Caco-2 (cell line): Measurements from ENCODE around the gene UBE2B. TPM values are rescaled to one million over a fixed set of nuclear protein-coding genes. Genes with fewer than 3 reads are reported as not detected.

Experiments
- BruUV-seq: library from RNA; stranded (reverse); fragments of 400-500 nt; replicated peaks from 2 replicates; lab custom pipeline; 2021; lab: Mats Ljungman, UMichigan
- CTCF ChIA-PET: fragments of 300-600 bp; sonication (Branson Sonifier 250); formaldehyde crosslinking; loops from one replicate; lab custom pipeline; 2022; ENCODE audit warnings: antibody characterized with exemption; lab: Charles Lee
- POLR2A ChIA-PET: fragments of 300-600 bp; sonication (Branson Sonifier 250); formaldehyde crosslinking; loops from one replicate; lab custom pipeline; 2022; ENCODE audit warnings: antibody characterized with exemption; lab: Charles Lee
- DNase-seq, 2 experiments: peaks; one replicate each; pipeline versions ENCODE4 v3.0.0 to v3.0.0-alpha.2; 2020 to 2022
- H3K27me3 ChIP-seq: replicated peaks from 2 replicates; pipeline ENCODE4 v1.6.0; 2011; ENCODE audit warnings: low read length; ENCODE audit not compliant: control insufficient read depth, insufficient read depth
- H3K36me3 ChIP-seq: 2 replicates; pipeline ENCODE4 v1.5.1; 2011; ENCODE audit warnings: low read length; ENCODE audit not compliant: control insufficient read depth, insufficient read depth
- H3K4me1 ChIP-seq: fragments of 250-450 bp; sonication (Bioruptor Pico); 2 replicates; pipeline ENCODE4 v1.5.1; 2020; ENCODE audit warnings: mild to moderate bottlenecking
- H3K4me3 ChIP-seq: 2 replicates; pipeline ENCODE4 v1.5.1; 2011; ENCODE audit warnings: low read depth, mild to moderate bottlenecking, control low read depth, low read length
- H3K9me3 ChIP-seq: fragments of 250-450 bp; sonication (Bioruptor Pico); 2 replicates; pipeline ENCODE4 v1.5.1; 2020; ENCODE audit warnings: mild to moderate bottlenecking, moderate library complexity
- H3K27ac Mint-ChIP-seq: one replicate; pipeline ENCODE4 v1.8.0; 2022; ENCODE audit warnings: mixed read lengths; ENCODE audit not compliant: unreplicated experiment
- H3K27me3 Mint-ChIP-seq: one replicate; pipeline ENCODE4 v1.8.0; 2022; ENCODE audit warnings: mixed read lengths; ENCODE audit not compliant: insufficient read depth, unreplicated experiment
- H3K36me3 Mint-ChIP-seq: one replicate; pipeline ENCODE4 v1.8.0; 2022; ENCODE audit warnings: mild to moderate bottlenecking, mixed read lengths; ENCODE audit not compliant: insufficient read depth, unreplicated experiment
- H3K4me1 Mint-ChIP-seq: one replicate; pipeline ENCODE4 v1.8.0; 2022; ENCODE audit warnings: low read depth, mixed read lengths; ENCODE audit not compliant: unreplicated experiment
- H3K4me3 Mint-ChIP-seq: one replicate; pipeline ENCODE4 v1.8.0; 2022; ENCODE audit warnings: mild to moderate bottlenecking, moderate library complexity, mixed read lengths; ENCODE audit not compliant: unreplicated experiment
- H3K9me3 Mint-ChIP-seq: one replicate; pipeline ENCODE4 v1.8.0; 2022; ENCODE audit warnings: mixed read lengths; ENCODE audit not compliant: unreplicated experiment
- intact Hi-C: fragments of 100-400 bp; cut with micrococcal nuclease; formaldehyde crosslinking; loops from one replicate; pipeline ENCODE4 v1.10.0; 2022; ENCODE audit not compliant: unreplicated experiment
- total RNA-seq: library from RNA; stranded (reverse); gene quantifications from 2 replicates; pipeline ENCODE4 v1.2.3, GENCODE V29; 2022
- TF ChIP-seq, protein P1 (sequence below), 2 experiments: fragments of 200-600 bp in 1 of 2; IDR thresholded peaks; 1 replicate in 1 of 2; 2 replicates in 1 of 2; pipeline versions ENCODE4 v1.5.1 to v1.8.0; 2011 to 2022; ENCODE audit warnings: antibody characterized with exemption in 1 of 2, control low read depth in 1 of 2, inconsistent platforms in 1 of 2, low read depth in 1 of 2, low read length in 1 of 2, mild to moderate bottlenecking in 1 of 2, moderate library complexity in 1 of 2; ENCODE audit not compliant: insufficient read depth in 1 of 2, severe bottlenecking in 1 of 2, unreplicated experiment in 1 of 2

Gene UBE2B
- total RNA-seq, 1 experiment from 2014 or later, result 78.9 TPM

DNA sequence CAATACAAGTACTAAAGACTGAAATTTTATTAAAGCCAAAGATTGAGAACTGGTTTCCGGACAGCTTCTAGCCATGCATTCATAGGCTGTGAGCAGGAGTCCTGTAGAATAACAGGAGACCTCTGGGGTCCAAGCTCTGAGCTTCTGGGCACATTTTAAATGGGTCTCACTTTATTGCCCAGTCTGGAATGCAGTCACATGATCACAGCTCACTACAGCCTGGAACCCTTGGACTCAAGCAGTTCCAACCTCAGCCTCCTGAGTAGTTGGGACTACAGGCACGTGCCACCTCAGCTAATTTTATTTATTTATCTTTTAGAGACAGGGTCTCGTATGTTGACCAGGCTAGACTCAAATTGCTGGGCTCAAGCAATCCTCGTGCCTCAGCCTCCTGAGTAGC is 24.9 kb downstream of the UBE2B start:
- no peak overlapping the region for H3K4me3 Mint-ChIP-seq
- H3K36me3 Mint-ChIP-seq, result peaks cover 62% of the 10 kb centered on the region
- H3K4me1 Mint-ChIP-seq, result peaks cover 11% of the 10 kb centered on the region
- POLR2A ChIA-PET, result interaction anchor here (1.8 kb wide), 1 partner anchor 115 kb away, joined by 4 read pairs; no protein-coding TSS in a partner anchor
- CTCF ChIA-PET, result interaction anchor here (0.9 kb wide), 1 partner anchor 191 kb away, joined by 4 read pairs; no protein-coding TSS in a partner anchor
- BruUV-seq, result no TSS peak
- peak in 1 of 2 experiments; percentile 56 for DNase-seq
- no peaks in the 10 kb centered on the region for H3K9me3 ChIP-seq
- H3K27ac Mint-ChIP-seq, result no peak overlapping the region
- intact Hi-C loops, result loop anchor here (5.0 kb wide), 1 partner anchor 186 kb away; no protein-coding TSS in a partner anchor
- H3K4me3 ChIP-seq, result no peak overlapping the region
- TF ChIP-seq, protein P1, sequence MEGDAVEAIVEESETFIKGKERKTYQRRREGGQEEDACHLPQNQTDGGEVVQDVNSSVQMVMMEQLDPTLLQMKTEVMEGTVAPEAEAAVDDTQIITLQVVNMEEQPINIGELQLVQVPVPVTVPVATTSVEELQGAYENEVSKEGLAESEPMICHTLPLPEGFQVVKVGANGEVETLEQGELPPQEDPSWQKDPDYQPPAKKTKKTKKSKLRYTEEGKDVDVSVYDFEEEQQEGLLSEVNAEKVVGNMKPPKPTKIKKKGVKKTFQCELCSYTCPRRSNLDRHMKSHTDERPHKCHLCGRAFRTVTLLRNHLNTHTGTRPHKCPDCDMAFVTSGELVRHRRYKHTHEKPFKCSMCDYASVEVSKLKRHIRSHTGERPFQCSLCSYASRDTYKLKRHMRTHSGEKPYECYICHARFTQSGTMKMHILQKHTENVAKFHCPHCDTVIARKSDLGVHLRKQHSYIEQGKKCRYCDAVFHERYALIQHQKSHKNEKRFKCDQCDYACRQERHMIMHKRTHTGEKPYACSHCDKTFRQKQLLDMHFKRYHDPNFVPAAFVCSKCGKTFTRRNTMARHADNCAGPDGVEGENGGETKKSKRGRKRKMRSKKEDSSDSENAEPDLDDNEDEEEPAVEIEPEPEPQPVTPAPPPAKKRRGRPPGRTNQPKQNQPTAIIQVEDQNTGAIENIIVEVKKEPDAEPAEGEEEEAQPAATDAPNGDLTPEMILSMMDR (IDR thresholded peaks at IDR 0.05; ENCODE audit: insufficient read depth in 1 of 2, low read depth in 1 of 2, low read length in 1 of 2, severe bottlenecking in 1 of 2, unreplicated experiment in 1 of 2), result no peak
- no peaks in the 10 kb centered on the region for H3K27me3 ChIP-seq
- peaks cover 3% of the 10 kb centered on the region for H3K36me3 ChIP-seq
- H3K27me3 Mint-ChIP-seq, result no peaks in the 10 kb centered on the region
- peaks cover 12% of the 10 kb centered on the region for H3K4me1 ChIP-seq
- no peaks in the 10 kb centered on the region for H3K9me3 Mint-ChIP-seq

DNA sequence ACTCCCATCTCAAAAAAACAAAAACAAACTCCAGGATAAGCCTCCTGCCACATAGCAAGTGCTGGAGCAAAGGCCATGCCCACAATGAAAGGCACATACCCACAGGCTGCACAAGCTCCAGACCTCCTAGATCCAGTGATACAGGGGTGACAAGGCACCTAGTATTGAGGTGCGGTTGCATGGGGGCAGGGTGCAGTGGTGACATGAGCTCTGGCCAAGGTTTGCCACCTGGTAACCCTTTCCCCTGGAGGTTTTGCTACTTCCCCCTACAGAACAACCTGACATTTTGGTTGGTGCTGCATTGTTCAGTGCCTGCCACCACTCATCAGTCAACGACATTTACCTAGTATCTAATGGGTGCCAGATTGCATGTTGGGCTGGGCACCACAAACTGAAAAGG is 25.8 kb downstream of the UBE2B start:
- Mint-ChIP-seq H3K4me1 (peaks cover 11% of the 10 kb centered on the region), H3K27me3 (no peaks in the 10 kb centered on the region), H3K4me3 (no peak overlapping the region), H3K27ac (no peak overlapping the region), H3K9me3 (no peaks in the 10 kb centered on the region), H3K36me3 (peaks cover 62% of the 10 kb centered on the region)
- DNase-seq, result no peak
- Histone ChIP-seq H3K9me3 (no peaks in the 10 kb centered on the region), H3K36me3 (peaks cover 3% of the 10 kb centered on the region), H3K4me3 (no peak overlapping the region), H3K4me1 (peaks cover 12% of the 10 kb centered on the region), H3K27me3 (no peaks in the 10 kb centered on the region)
- POLR2A ChIA-PET, result no interaction called here
- TF ChIP-seq, protein P1 (IDR thresholded peaks at IDR 0.05; ENCODE audit: insufficient read depth in 1 of 2, low read depth in 1 of 2, low read length in 1 of 2, severe bottlenecking in 1 of 2, unreplicated experiment in 1 of 2), result no peak
- intact Hi-C loops, result loop anchor here (5.0 kb wide), 1 partner anchor 185 kb away; no protein-coding TSS in a partner anchor
- no TSS peak for BruUV-seq
- CTCF ChIA-PET, result no interaction called here

DNA sequence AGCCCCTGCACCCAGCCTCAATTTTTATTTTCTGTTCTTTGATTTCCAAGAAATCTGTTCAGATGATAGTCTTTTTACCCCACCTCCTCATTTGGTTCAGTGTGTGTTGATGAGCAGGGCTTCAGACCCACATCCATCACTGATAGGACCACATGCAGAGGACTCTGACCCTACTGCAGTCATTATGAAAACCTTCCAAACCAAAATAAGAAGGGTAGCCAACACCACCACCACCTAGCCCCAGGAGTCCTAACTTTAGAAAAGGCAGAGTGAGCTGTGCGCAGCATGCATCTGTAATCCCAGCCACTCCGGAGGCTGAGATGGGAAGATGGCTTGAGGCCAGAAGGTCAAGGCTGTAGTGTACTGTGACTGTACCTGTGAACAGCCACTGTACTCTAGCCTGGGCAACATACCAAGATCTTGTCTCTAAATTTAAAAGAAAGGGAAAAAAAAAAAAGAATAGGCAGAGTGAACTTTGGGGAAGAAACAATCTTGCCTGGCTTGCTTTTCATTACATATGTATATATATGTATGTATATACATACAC is 27.3 kb downstream of the UBE2B start:
- Histone ChIP-seq H3K27me3 (no peaks in the 10 kb centered on the region), H3K36me3 (peaks cover 3% of the 10 kb centered on the region), H3K4me1 (peaks cover 12% of the 10 kb centered on the region), H3K9me3 (no peaks in the 10 kb centered on the region), H3K4me3 (no peak overlapping the region)
- H3K36me3 Mint-ChIP-seq, result peaks cover 52% of the 10 kb centered on the region
- ChIA-PET POLR2A (interaction anchor here (0.5 kb wide), 1 partner anchor 17 kb away, joined by 4 read pairs; no protein-coding TSS in a partner anchor), CTCF (no interaction called here)
- H3K9me3 Mint-ChIP-seq, result no peaks in the 10 kb centered on the region
- no peaks in the 10 kb centered on the region for H3K27me3 Mint-ChIP-seq
- DNase-seq, result no peak
- BruUV-seq, result no TSS peak
- H3K4me1 Mint-ChIP-seq, result peaks cover 10% of the 10 kb centered on the region
- intact Hi-C loops, result loop anchor here (5.0 kb wide), 1 partner anchor 184 kb away; no protein-coding TSS in a partner anchor
- TF ChIP-seq, protein P1 (IDR thresholded peaks at IDR 0.05; ENCODE audit: insufficient read depth in 1 of 2, low read depth in 1 of 2, low read length in 1 of 2, severe bottlenecking in 1 of 2, unreplicated experiment in 1 of 2), result no peak
- H3K27ac Mint-ChIP-seq, result no peak overlapping the region
- H3K4me3 Mint-ChIP-seq, result no peak overlapping the region
